Measurements from ENCODE around the gene GSG1L. TPM values are rescaled to one million over a fixed set of nuclear protein-coding genes. Genes with fewer than 3 reads are reported as not detected.
A peak's percentile ranks its signal among the peaks of the same experiment; 100 is the strongest.

The GSG1L gene
- total and polyA plus RNA-seq, 9 of the 15 experiments (the other 6 are each of a cell fraction or from before 2014, with no cell fraction given): not detected

DNA sequence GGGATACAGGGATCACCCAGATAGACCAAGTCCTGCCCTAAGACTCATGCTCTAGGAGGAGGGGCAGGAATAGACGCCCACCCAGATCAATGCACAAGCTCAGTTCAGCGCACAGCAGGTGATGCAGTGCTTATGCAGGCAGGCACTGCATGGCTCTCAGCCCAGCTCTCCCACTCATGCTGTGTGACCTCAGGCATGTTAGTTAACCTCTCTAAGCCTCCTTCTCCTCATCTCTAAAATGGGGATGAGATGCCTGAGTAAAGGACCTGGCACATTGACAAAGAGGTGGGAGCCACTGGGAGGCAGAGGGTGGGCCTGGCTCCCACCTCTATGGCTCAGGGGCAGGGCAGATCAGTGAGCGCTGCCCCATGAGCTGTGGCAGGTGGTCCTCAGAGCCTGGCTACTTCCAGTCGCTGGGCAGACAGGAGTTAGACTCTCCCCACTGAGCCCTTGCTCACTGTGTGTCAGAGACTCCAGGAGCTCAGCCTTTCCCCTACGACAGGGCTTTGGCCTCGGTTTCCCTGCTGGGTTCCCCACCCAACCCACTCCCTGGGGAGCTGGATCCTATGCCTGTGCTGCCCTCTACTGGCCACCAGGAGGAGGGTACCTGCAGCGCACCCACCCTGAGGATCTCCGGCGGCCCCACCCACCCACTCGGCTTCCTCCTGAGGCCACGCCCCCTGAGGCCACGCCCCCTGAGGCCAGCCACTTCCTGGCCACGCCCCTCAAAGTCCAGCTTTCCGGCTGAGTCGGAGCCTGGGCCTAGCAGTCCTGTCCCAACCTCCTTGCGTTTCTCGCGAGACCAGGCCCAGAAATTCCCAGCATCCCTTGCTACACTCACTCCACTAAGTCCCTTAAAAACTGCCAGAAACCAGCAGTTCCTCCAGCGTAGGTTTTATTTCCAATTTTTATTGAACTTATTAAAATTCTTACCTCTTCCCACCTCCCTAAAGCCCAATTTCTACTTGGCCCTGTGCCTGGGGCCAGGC is 196.1 kb downstream of the GSG1L start (continued):
- TF ChIP-seq, protein P1, sequence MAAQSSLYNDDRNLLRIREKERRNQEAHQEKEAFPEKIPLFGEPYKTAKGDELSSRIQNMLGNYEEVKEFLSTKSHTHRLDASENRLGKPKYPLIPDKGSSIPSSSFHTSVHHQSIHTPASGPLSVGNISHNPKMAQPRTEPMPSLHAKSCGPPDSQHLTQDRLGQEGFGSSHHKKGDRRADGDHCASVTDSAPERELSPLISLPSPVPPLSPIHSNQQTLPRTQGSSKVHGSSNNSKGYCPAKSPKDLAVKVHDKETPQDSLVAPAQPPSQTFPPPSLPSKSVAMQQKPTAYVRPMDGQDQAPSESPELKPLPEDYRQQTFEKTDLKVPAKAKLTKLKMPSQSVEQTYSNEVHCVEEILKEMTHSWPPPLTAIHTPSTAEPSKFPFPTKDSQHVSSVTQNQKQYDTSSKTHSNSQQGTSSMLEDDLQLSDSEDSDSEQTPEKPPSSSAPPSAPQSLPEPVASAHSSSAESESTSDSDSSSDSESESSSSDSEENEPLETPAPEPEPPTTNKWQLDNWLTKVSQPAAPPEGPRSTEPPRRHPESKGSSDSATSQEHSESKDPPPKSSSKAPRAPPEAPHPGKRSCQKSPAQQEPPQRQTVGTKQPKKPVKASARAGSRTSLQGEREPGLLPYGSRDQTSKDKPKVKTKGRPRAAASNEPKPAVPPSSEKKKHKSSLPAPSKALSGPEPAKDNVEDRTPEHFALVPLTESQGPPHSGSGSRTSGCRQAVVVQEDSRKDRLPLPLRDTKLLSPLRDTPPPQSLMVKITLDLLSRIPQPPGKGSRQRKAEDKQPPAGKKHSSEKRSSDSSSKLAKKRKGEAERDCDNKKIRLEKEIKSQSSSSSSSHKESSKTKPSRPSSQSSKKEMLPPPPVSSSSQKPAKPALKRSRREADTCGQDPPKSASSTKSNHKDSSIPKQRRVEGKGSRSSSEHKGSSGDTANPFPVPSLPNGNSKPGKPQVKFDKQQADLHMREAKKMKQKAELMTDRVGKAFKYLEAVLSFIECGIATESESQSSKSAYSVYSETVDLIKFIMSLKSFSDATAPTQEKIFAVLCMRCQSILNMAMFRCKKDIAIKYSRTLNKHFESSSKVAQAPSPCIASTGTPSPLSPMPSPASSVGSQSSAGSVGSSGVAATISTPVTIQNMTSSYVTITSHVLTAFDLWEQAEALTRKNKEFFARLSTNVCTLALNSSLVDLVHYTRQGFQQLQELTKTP (IDR thresholded peaks at IDR 0.05; ENCODE audit: low read depth in 1 of 2, partially characterized antibody in 2 of 2): peak in 1 of 2 experiments; percentile 42
- peak; percentile 58 for TF ChIP-seq SMC3 (conservative IDR thresholded peaks at IDR 0.05; ENCODE audit: insufficient read depth, low read depth, low read length)
- TF ChIP-seq RAD21 (CRISPR knock-in tag; conservative IDR thresholded peaks at IDR 0.05 in 1 of 2, IDR thresholded peaks at IDR 0.05 in 1 of 2): peak; percentile 12 to 75; a peak in 2 of 4 replicates
- TF ChIP-seq, protein P2, sequence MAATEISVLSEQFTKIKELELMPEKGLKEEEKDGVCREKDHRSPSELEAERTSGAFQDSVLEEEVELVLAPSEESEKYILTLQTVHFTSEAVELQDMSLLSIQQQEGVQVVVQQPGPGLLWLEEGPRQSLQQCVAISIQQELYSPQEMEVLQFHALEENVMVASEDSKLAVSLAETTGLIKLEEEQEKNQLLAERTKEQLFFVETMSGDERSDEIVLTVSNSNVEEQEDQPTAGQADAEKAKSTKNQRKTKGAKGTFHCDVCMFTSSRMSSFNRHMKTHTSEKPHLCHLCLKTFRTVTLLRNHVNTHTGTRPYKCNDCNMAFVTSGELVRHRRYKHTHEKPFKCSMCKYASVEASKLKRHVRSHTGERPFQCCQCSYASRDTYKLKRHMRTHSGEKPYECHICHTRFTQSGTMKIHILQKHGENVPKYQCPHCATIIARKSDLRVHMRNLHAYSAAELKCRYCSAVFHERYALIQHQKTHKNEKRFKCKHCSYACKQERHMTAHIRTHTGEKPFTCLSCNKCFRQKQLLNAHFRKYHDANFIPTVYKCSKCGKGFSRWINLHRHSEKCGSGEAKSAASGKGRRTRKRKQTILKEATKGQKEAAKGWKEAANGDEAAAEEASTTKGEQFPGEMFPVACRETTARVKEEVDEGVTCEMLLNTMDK (IDR thresholded peaks at IDR 0.05; ENCODE audit: borderline replicate concordance, insufficient read depth, low read depth, low read length, poor library complexity, severe bottlenecking): peak; percentile 22
- no peak for TF ChIP-seq PHB2 (IDR thresholded peaks at IDR 0.05; ENCODE audit: low read depth)
- no peak for TF ChIP-seq STAG1 (CRISPR knock-in tag; IDR thresholded peaks at IDR 0.05; ENCODE audit: borderline replicate concordance)
- TF ChIP-seq CBX3 (IDR thresholded peaks at IDR 0.05; ENCODE audit: borderline replicate concordance in 1 of 2, low read length in 2 of 2): peak in 1 of 2 experiments; percentile 36; a peak in 1 of 3 replicates
- TF ChIP-seq GATAD2B (IDR thresholded peaks at IDR 0.05; ENCODE audit: borderline replicate concordance): no peak
- TF ChIP-seq ILK (tag; IDR thresholded peaks at IDR 0.05; ENCODE audit: borderline replicate concordance, low read depth): no peak
- no peak for TF ChIP-seq CBFA2T3 (IDR thresholded peaks at IDR 0.05)
- TF ChIP-seq ZZZ3 (IDR thresholded peaks at IDR 0.05): no peak
- peak; percentile 36; the same call in 1 of the 2 replicates for TF ChIP-seq RBFOX2 (IDR thresholded peaks at IDR 0.05; ENCODE audit: low read depth, low read length)
- TF ChIP-seq, protein P3, sequence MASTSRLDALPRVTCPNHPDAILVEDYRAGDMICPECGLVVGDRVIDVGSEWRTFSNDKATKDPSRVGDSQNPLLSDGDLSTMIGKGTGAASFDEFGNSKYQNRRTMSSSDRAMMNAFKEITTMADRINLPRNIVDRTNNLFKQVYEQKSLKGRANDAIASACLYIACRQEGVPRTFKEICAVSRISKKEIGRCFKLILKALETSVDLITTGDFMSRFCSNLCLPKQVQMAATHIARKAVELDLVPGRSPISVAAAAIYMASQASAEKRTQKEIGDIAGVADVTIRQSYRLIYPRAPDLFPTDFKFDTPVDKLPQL (IDR thresholded peaks at IDR 0.05; ENCODE audit: extremely low read depth, insufficient read length): no peak
- TF ChIP-seq, protein P4, sequence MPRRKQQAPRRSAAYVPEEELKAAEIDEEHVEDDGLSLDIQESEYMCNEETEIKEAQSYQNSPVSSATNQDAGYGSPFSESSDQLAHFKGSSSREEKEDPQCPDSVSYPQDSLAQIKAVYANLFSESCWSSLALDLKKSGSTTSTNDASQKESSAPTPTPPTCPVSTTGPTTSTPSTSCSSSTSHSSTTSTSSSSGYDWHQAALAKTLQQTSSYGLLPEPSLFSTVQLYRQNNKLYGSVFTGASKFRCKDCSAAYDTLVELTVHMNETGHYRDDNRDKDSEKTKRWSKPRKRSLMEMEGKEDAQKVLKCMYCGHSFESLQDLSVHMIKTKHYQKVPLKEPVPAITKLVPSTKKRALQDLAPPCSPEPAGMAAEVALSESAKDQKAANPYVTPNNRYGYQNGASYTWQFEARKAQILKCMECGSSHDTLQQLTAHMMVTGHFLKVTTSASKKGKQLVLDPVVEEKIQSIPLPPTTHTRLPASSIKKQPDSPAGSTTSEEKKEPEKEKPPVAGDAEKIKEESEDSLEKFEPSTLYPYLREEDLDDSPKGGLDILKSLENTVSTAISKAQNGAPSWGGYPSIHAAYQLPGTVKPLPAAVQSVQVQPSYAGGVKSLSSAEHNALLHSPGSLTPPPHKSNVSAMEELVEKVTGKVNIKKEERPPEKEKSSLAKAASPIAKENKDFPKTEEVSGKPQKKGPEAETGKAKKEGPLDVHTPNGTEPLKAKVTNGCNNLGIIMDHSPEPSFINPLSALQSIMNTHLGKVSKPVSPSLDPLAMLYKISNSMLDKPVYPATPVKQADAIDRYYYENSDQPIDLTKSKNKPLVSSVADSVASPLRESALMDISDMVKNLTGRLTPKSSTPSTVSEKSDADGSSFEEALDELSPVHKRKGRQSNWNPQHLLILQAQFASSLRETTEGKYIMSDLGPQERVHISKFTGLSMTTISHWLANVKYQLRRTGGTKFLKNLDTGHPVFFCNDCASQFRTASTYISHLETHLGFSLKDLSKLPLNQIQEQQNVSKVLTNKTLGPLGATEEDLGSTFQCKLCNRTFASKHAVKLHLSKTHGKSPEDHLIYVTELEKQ (CRISPR knock-in tag; IDR thresholded peaks at IDR 0.05): no peak

All from K562 (cell line).